HG03175 (cell line): ENCODE data around the gene HS2ST1.
"Not testable (repeated sequence)": the region's sequence is repeated elsewhere in the genome, so short reads cannot be mapped to it uniquely, and the experiment has no call there.

ENCODE experiments used
- ATAC-seq: cut with Tn5 transposase; IDR thresholded peaks from one replicate; pipeline ENCODE4 v1.9.1; 2021; ENCODE audit warnings: mild to moderate bottlenecking, moderate library complexity; ENCODE audit not compliant: unreplicated experiment

Gene HS2ST1

DNA sequence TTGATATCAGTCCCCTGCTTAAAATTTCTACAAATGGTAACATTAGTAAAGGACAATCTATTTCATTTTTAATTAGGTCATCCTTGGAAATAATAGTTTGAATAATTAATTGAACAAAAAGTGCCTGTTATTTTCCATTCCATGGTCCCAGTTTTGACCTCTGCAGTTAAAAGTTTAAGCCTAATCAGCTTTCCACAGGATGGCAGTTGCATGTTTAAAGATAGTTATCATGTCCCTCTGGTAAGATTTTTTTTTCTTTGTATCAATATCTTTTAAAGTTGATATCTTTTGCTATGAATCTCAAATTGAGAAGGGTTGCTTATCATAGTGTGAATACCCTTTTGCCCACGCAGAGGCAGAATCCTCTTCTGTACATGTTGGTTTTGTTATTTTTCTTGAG is 90.4 kb downstream of the HS2ST1 start:
- no peak for ATAC-seq

DNA sequence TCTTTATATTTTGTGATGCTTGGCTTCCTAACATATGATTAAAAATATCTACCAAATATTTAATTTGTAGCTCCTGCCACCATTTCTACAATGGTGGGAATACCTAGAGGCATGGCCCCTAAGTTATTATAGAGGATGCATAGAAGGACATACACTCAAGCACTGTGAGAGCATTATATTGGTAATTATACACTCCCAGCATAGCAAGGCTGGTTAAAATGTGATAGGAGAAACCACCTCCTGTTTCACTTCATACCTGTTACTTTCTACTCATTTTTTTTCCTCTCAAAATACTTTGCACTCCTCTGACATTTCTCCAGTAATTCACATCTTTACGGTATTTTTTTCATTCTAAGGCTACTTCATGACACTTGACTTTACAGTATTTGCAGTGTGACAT is 92.9 kb downstream of the HS2ST1 start:
- ATAC-seq, result peak; percentile 83

DNA sequence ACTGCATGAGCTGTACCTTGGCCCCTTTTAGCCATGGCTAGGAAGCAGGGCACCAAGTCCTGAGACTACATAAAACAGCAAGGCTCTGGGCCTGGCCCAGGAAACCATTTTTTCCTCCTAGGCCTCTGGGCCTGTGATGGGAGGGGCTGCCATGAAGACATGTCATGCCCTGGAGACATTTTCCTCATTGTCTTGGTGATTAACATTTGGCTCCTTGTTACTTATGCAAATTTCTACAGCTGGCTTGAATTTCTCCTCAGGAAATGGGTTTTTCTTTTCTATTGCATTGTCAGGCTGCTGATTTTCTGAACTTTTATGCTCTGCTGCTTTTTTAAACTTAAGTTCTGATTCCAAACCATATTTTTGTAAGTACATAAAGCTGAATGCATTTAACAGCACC is 99.0 kb downstream of the HS2ST1 start:
- ATAC-seq, result not testable (repeated sequence)

DNA sequence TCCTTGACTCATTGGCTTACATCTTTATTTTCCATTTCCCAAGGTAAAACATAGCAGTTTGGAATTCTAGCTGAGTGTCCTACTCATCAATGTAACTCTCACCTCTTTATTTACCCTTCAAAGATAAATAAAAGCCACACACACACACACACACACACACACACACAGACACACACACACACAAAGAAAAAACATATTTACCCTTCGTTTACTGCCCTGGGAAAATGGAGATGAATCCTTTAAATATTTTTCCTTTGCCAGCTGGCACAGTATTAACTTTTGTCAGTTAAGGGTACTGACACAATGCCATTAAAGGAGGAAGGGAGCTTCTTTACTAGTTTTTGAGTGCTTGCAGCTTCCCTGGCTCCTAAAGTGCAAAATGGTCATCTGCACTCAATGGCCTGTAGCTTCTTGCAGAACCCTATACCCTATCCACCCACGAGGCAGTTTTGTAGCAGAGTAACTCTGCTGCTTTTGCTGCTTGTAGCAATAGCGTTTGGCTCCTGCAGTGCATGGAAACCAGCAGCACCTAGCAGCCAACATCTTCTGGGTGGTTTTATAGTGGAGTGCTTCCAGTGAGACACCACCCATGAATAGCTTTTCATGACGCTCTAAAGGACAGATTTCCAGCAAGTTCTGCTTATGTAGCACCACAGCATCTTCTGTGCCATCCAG is 103.7 kb downstream of the HS2ST1 start:
- ATAC-seq, result no peak

DNA sequence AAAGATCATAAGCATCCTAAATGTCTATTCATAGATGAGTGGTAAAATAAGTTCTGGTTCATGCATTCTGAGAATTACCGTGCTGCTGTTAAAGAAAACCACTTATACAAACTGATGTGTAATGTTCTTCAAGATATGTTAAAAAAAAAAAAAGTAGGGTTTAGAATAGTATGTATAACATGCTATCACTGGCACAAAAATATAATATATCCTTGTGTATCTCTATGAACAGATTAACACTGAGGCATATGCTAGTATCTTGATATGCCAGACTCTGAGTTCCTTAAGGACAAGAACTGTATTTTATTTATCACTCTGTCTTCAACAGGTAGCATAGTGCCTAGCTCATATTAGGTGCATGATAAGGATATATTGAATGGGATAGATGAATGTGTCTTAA is 108.9 kb downstream of the HS2ST1 start:
- no peak for ATAC-seq

DNA sequence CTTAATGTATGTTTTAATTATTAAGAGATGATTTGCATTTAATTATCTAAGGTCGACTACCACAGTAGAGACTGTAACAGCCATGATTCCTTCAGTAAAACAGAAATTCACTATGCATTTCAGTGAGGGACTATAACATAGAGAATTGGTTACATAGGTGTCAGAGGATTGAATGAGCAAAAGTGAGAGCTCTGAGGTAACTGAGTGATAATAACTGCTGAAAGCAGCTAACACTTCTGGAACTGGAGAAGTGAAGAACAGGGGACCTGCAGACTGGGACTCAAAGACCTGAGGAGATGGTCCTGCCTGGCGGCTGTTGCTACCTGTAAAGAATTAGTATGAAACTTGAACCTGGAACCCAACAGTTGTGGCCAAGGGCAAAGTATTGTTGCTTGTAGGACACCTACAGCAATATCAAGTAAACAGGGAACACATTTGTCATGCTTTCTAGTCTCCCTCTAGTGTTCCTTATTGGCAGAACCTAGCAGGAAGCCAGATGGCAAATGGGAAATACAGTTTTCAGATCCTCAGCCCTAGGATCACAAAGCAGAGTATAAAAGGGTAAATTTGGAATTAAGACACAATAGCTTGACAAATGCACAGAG is 110.6 kb downstream of the HS2ST1 start:
- ATAC-seq, result no peak

DNA sequence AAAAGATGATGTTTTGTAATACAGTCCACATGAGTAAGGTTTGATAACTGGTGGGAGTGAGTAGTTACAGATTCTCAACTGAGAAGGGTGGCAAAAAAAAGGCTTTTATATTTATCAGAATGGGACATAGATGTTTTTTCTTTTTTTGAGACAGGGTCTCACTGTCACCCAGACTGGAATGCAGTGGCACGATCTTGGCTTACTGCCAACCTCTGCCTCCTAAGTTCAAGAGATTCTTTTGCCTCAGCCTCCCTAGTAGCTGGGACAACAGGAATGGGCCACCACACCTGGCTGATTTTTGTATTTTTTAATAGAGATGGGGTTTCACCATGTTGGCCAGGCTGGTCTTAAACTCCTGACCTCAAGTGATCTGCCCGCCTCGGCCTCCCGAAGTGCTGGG is 113.1 kb downstream of the HS2ST1 start:
- not testable (repeated sequence) for ATAC-seq

DNA sequence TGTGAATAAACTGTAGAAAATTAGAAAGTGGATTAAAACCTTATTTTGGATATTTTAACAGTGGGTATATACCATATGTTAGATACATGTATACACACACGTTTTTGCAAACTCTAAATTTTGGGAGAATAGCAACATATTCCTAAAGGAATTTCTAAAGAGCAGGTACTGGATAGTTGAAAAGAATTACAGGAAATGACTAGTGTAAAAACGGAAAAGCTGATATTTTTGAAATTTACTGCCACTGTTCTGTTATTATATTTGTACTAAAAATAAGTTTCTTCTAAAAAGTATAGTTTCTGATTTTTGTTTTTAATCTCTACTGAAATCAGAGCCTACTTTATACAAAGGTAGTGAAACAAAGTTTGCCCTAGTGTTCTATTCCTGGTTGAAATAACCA is 114.1 kb downstream of the HS2ST1 start:
- no peak for ATAC-seq

DNA sequence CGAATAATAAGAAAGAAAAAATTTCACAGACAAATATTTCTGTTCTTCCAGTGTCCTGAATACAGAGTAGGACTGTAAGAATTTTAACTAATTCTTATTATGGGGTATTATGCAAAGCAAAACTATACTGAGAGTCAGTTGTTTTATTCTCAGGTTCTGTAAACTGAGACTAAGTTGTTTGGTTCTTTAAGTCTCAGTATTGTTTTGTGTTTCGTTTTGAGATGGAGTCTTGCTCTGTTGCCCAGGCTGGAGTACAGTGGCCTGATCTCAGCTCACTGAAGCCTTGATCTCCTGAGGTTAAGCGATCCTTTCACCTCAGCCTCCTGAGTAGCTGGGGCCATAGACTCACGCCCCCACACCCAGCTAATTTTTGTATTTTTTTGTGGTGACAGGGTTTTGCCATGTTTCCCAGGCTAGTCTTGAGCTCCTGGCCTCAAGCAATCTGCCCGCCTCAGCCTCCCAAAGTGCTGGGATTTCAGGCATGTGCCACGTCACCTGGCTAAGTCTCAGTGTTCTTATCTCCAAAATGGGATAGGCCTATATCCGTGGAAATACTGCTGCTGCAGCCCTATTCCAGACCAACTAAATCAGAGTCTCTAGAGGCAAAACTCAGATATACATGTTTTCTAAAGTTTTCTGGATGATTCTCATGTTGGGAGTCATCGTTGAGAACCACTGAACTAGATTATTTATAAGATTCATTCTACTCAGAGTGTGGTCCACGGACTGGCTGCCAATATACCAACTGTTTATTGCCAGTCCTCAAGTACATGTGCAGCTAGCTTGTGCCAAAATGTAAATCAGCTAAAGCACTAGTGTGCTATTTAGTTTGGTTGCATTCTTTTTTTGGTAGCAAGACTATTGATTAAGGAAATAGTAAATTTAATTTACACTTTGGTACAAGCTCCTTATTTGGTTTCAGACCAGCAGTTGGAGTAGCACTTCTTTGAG is 116.6 kb downstream of the HS2ST1 start:
- ATAC-seq, result peak; percentile 87

DNA sequence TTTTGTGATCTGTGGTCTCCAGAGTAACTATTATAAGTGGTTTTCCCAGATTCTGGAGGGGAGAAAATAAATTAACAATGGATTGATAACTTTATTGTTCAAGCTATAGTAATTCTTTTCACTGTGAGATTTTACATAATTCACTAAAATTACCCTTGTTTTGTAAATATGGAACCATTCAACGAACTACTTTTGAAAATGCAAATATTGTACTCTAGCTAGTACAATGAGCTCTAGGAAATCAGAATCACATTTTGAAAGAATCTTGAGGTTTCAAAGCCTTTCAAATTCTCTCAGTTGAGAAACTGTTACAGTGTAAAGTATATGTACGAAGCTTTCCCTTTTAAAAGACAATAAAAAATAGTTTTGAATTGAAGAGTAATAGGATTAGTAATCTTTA is 119.9 kb downstream of the HS2ST1 start:
- no peak for ATAC-seq

DNA sequence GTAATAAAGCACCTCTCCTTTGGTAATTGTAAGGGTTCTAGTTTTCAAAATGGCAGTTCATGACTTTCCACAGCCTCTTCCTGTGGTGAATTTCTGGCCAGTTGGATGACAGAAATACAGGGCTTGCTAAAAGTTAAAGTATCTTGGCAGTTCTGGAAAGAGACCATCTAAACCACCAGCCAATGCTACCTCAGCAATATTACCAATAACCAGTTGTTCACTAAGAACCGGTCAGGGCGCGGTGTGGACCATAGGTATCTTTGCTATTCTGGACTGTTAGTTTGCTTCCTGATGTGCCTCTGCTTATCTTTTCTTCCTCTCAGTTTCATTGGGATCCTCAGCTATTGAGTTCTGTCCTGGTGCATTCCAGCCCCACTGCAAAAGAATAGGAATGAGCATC is 124.7 kb downstream of the HS2ST1 start:
- ATAC-seq, result no peak

DNA sequence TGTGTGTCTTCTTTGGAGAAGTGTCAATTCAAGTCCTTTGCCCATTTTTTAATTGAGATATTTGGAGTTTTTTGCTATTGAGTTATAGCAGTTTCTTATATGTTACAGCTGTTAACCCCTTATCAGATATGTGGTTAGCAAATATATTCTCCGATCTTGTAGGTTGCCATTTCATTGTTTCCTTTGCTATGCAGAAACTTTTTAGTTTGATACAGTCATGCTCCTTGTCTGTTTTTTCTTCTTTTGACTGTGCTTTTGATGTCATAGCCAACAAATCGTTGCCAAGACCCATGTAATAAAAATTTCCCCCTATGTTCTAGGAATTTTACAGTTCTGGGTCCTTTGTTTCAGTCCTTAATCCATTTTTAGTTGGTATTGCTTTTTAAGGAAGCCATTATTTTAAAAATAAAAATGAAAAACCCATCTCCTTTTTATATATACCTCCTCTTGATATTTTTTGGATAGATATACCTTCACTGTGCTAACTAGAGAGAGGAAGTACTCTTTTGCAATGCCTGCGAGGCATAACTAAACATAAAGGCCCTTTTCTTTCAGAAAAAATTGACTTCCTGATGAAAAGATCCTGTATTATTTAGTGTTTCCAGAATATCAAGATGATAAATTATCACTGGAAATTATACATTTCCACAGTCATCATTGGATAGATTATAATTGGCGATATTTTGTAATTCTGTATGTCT is 127.8 kb downstream of the HS2ST1 start:
- ATAC-seq, result no peak

DNA sequence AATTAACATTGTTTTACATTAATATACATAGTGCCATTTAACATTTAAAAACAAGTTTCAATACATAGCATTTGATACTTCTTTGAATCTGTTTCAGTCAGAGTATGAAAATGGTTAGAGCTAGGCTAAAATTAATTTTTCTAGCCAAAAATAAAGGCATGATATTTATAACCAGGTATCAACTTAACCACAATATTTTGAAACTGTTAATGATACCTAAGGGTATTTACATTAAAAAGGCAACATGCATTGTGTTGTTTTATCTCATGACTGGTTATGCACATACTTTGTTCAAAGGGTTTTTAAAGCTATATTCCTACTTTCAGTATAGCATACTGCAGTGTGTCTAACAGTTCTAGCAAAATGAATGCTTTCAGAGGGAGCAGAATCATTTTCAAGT is 130.0 kb downstream of the HS2ST1 start:
- peak; percentile 46 for ATAC-seq

DNA sequence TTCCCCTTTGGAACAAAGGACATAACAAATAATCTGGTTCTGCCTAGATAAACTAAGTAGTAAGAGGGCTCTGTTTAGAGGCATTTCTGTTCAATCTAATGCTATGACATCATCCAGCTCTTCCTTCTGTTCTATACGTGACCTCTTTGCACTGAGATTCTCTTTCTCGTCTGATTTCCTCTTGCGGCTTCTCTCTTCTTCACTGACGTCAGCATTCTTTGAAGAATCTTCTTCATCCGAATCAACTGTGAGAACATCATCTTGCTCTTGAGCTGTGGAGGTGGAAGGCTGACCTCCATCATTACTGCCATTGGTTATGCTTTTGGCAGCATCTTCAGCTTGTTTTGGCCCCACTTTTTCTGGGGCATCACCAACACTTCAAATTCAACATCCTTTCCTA is 130.4 kb downstream of the HS2ST1 start:
- peak; percentile 26 for ATAC-seq

DNA sequence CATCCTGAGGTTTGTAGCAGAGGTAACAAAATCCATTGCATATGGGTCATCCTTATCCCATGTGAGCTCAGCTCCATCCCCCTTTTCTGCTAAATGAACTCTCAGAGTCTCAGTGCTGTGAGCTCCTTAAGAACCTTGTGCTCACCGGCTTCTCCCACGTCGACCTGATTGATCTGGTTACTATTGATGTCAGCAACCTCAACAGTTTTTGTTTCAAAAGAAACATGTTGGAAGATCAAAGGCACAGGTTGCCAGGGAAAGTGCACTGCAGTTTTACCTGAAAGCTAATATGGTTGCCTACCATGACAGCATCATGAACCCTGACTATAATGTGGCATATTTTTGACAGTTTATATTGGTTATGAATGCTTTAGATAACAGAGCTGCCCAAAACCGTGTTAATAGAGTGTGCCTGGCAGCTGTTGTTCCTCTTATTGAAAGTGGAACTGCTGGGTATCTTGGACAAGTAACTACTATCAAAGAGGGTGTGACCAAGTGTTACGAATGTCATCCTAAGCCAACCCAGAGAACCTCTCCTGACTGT is 131.4 kb downstream of the HS2ST1 start:
- peak; percentile 61 for ATAC-seq

DNA sequence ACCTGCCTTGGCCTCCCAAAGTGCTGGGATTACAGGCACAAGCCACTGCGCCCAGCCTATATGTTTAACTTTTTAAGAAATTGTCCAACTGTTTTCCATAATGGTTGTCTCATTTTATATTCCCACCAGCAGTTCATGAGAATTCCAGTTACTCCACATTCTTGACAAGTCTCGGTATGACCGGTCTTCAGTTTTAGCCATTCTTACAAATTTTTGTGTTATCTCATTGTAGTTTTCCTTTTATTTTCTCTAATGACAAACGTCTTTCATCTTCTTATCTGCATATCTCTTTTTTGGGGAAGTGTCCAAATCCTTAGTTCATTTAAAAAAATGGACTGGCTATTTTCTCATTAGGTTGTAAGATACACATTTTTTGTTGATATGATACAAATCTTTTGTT is 132.5 kb downstream of the HS2ST1 start:
- ATAC-seq, result no peak

DNA sequence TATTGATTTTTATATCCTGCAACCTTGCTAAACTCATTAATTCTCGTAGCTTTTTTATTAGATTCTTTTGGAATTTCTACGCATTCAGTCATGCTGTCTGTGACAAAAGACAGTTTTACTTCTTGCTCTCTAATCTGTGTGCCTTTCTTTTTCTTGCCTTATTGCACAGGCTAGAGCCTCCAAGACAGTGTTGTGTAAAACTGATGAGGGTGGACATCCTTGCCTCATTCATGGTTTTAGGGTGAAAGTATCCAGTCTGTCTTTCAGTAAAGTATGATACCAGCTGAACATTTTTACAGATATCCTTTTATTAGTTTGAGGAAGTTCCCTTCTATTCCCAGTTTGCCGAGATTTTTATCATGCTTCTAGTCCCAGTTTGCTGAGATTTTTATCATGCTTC is 133.8 kb downstream of the HS2ST1 start:
- no peak for ATAC-seq

DNA sequence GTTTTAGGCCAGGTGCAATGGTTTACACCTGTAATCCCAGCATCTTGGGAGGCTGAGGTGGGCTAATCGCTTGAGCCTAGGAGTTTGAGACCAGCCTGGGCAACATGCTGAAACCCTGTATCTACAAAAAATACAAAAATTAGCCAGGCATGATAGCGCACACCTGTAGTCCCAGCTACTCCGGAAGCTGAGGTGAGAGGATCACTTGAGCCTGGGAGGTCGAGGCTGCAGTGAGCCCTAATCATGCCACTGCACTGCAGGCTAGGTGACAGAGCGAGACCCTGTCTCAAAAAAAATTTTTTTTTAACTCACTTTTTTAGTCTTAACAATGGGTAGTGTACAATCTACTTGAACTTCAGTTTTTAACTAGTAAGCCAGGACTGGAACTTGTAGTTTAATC is 137.5 kb downstream of the HS2ST1 start:
- no peak for ATAC-seq

DNA sequence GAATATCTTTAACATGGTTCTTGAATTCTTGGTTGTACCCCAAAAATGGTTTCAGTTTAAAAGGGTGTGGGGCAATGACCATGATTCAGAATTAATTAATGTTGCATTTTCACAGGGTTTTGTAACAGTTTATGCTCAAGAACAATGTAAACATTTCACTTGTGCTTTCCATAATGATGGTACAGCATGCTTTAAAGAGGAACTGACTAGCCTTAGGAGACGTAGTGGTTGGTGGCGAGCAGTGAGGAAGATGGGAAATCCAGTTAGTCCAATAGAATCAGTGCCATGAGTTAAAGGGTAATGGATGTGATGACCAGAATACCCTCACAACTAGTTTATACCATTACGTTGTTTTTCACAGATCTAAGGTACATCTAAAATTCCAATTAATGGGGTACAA is 138.0 kb downstream of the HS2ST1 start:
- no peak for ATAC-seq

DNA sequence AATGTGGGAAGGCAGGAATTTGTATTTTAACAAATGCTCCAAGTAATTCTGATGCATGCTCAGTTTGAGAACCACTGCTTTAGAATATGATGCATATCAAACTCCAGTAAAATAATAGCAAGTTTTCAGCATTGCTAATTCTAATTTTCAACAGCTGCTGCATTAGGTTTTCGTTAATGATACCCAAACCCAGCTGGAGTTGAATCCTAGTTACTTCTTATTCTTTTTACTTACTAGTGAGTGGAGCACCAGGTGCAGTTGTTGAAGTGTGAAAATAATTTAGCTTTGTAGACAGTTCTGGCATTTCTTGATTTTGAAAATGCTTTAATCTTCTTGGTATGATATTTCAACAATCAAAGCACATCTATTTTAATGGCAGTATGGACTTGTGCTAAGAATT is 138.5 kb downstream of the HS2ST1 start:
- ATAC-seq, result no peak

DNA sequence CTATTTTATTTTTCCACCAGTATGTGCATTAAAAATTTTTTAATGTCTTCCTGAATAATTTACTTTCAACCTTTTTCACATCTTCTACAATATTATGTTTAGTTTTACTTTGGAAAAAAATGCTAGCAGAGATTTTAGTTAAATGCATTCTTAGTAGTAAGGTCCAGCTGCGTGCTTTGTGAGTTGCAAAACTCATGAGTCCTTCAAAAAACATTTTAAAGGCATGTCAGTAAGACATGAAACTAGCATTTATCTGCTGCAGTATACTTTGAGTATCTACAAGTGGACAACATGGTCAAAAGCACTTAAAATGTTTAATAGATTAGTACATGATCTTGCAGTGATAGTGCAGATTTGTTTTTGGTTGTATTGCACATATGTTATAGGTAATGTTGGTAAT is 139.0 kb downstream of the HS2ST1 start:
- no peak for ATAC-seq
